ENCODE results near the gene MAP7D3.

DNA sequence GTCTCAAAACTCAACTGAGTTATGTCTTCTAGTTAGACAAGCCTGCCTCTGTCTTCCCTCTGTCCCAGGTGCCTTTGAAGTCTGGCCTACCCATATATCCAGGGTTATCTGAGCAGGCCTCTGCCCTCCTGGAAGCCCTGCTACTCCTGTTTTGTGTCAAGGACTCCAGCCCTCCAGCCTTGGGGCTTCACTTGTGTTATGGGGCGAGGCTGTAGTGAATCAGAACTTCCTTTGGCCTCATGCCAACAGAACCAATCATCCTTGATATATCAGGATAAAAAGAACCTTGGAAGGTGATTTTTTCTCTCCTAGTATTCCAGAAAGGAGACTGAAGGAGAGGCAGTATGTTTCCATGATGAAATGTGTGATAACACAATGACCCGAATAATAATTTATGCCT lies 40.6 kb upstream of the MAP7D3 start:
- no peak for TF ChIP-seq HDGF (IDR thresholded peaks at IDR 0.05)
- no peak for TF ChIP-seq TCF7 (IDR thresholded peaks at IDR 0.05; ENCODE audit: borderline replicate concordance)
- no peak for TF ChIP-seq ZNF431 (CRISPR knock-in tag; IDR thresholded peaks at IDR 0.05)
- TF ChIP-seq FOXM1 (IDR thresholded peaks at IDR 0.05; ENCODE audit: low read depth): no peak
- TF ChIP-seq FOXM1 (CRISPR knock-in tag; IDR thresholded peaks at IDR 0.05; ENCODE audit: low read depth): no peak
- no peak for TF ChIP-seq JUN (IDR thresholded peaks at IDR 0.05; ENCODE audit: borderline replicate concordance, low read depth, low read length)
- no peak for TF ChIP-seq JUN (CRISPR knock-in tag; IDR thresholded peaks at IDR 0.05; ENCODE audit: borderline replicate concordance)
- TF ChIP-seq, protein P1, sequence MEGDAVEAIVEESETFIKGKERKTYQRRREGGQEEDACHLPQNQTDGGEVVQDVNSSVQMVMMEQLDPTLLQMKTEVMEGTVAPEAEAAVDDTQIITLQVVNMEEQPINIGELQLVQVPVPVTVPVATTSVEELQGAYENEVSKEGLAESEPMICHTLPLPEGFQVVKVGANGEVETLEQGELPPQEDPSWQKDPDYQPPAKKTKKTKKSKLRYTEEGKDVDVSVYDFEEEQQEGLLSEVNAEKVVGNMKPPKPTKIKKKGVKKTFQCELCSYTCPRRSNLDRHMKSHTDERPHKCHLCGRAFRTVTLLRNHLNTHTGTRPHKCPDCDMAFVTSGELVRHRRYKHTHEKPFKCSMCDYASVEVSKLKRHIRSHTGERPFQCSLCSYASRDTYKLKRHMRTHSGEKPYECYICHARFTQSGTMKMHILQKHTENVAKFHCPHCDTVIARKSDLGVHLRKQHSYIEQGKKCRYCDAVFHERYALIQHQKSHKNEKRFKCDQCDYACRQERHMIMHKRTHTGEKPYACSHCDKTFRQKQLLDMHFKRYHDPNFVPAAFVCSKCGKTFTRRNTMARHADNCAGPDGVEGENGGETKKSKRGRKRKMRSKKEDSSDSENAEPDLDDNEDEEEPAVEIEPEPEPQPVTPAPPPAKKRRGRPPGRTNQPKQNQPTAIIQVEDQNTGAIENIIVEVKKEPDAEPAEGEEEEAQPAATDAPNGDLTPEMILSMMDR (IDR thresholded peaks at IDR 0.05 in 2 of 3, conservative IDR thresholded peaks at IDR 0.05 in 1 of 3; ENCODE audit: insufficient read depth in 2 of 3, low read depth in 1 of 3, low read length in 3 of 3): no peak
- no peak for TF ChIP-seq FOS (IDR thresholded peaks at IDR 0.05; ENCODE audit: extremely low read depth, insufficient read length)
- no peak for TF ChIP-seq TAF1 (IDR thresholded peaks at IDR 0.05; ENCODE audit: control insufficient read depth, extremely low read depth, insufficient read depth, low read length, severe bottlenecking)
- no peak for TF ChIP-seq TARDBP (IDR thresholded peaks at IDR 0.05)
- TF ChIP-seq, protein P2, sequence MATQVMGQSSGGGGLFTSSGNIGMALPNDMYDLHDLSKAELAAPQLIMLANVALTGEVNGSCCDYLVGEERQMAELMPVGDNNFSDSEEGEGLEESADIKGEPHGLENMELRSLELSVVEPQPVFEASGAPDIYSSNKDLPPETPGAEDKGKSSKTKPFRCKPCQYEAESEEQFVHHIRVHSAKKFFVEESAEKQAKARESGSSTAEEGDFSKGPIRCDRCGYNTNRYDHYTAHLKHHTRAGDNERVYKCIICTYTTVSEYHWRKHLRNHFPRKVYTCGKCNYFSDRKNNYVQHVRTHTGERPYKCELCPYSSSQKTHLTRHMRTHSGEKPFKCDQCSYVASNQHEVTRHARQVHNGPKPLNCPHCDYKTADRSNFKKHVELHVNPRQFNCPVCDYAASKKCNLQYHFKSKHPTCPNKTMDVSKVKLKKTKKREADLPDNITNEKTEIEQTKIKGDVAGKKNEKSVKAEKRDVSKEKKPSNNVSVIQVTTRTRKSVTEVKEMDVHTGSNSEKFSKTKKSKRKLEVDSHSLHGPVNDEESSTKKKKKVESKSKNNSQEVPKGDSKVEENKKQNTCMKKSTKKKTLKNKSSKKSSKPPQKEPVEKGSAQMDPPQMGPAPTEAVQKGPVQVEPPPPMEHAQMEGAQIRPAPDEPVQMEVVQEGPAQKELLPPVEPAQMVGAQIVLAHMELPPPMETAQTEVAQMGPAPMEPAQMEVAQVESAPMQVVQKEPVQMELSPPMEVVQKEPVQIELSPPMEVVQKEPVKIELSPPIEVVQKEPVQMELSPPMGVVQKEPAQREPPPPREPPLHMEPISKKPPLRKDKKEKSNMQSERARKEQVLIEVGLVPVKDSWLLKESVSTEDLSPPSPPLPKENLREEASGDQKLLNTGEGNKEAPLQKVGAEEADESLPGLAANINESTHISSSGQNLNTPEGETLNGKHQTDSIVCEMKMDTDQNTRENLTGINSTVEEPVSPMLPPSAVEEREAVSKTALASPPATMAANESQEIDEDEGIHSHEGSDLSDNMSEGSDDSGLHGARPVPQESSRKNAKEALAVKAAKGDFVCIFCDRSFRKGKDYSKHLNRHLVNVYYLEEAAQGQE (IDR thresholded peaks at IDR 0.05; ENCODE audit: borderline replicate concordance): no peak
- TF ChIP-seq, protein P2 (CRISPR knock-in tag; IDR thresholded peaks at IDR 0.05; ENCODE audit: low read depth): no peak
- no peak for TF ChIP-seq MYC (IDR thresholded peaks at IDR 0.05; ENCODE audit: low read depth, low read length)
- no peak for TF ChIP-seq MYC (CRISPR knock-in tag; IDR thresholded peaks at IDR 0.05; ENCODE audit: borderline replicate concordance, low read depth)
- no peak for TF ChIP-seq POLR3G (IDR thresholded peaks at IDR 0.05; ENCODE audit: extremely low read depth, insufficient read length, insufficient replicate concordance)
- no peak for TF ChIP-seq YBX1 (IDR thresholded peaks at IDR 0.05)
